OCI-LY1 (cell line): ENCODE data around the gene ACTR8.

Experiments
- H2AFZ ChIP-seq: fragments of 200-600 bp; sonication (generic), shearing (Covaris generic); 2 replicates; pipeline ENCODE4 v1.6.0; 2014; ENCODE audit warnings: antibody characterized with exemption, mild to moderate bottlenecking, low read length
- H3F3A ChIP-seq: fragments of 200-600 bp; sonication (generic), shearing (Covaris generic); 2 replicates; pipeline ENCODE4 v1.6.0; 2014; ENCODE audit warnings: mild to moderate bottlenecking, antibody characterized with exemption, low read length, moderate library complexity; ENCODE audit not compliant: insufficient read depth
- H3K27ac ChIP-seq: fragments of 200-600 bp; sonication (generic); 2 replicates; pipeline ENCODE4 v1.5.1; 2014; ENCODE audit warnings: low read length, mixed run types, mild to moderate bottlenecking, low read depth; ENCODE audit not compliant: poor library complexity, severe bottlenecking
- H3K27me3 ChIP-seq: fragments of 200-600 bp; sonication (generic); 2 replicates; pipeline ENCODE4 v1.6.0; 2014; ENCODE audit warnings: antibody characterized with exemption, mild to moderate bottlenecking, low read length, moderate library complexity; ENCODE audit not compliant: insufficient read depth
- H3K36me3 ChIP-seq: fragments of 200-600 bp; sonication (generic); 2 replicates; pipeline ENCODE4 v1.6.1; 2014; ENCODE audit warnings: mild to moderate bottlenecking, antibody characterized with exemption, low read length, moderate library complexity, mixed read lengths; ENCODE audit not compliant: insufficient read depth
- H3K4me1 ChIP-seq: fragments of 200-600 bp; sonication (generic); 2 replicates; pipeline ENCODE4 v1.5.1; 2014; ENCODE audit warnings: mild to moderate bottlenecking, low read length, moderate library complexity; ENCODE audit not compliant: insufficient read depth, severe bottlenecking
- H3K4me2 ChIP-seq: fragments of 200-600 bp; sonication (generic), shearing (Covaris generic); 2 replicates; pipeline ENCODE4 v1.6.1; 2014; ENCODE audit warnings: low read length
- H3K4me3 ChIP-seq: fragments of 200-600 bp; sonication (generic); 2 replicates; pipeline ENCODE4 v1.5.1; 2014; ENCODE audit warnings: low read length, low read depth, mild to moderate bottlenecking, mixed read lengths; ENCODE audit not compliant: poor library complexity, severe bottlenecking
- H3K79me2 ChIP-seq: fragments of 200-600 bp; shearing (Covaris generic); 2 replicates; pipeline ENCODE4 v1.6.1; 2016; ENCODE audit warnings: mixed run types, low read length, mixed read lengths; ENCODE audit not compliant: insufficient read depth
- H3K9ac ChIP-seq: fragments of 200-600 bp; sonication (generic), shearing (Covaris generic); 2 replicates; pipeline ENCODE4 v1.6.1; 2014; ENCODE audit warnings: mild to moderate bottlenecking, low read length, mixed read lengths
- H3K9me2 ChIP-seq: fragments of 200-600 bp; sonication (generic), shearing (Covaris generic); 2 replicates; pipeline ENCODE4 v1.6.1; 2014; ENCODE audit warnings: low read depth, mild to moderate bottlenecking, low read length, mixed read lengths
- H3K9me3 ChIP-seq: fragments of 200-600 bp; shearing (Covaris generic); 2 replicates; pipeline ENCODE4 v1.6.1; 2014; ENCODE audit warnings: low read length, mixed read lengths
- H4K20me1 ChIP-seq: fragments of 200-600 bp; sonication (generic), shearing (Covaris generic); 2 replicates; pipeline ENCODE4 v1.6.0; 2016; ENCODE audit warnings: mild to moderate bottlenecking, low read length; ENCODE audit not compliant: insufficient read depth
- CTCF ChIP-seq: fragments of 200-600 bp; sonication (generic), shearing (Covaris generic); IDR thresholded peaks from 2 replicates; pipeline ENCODE4 v1.5.1; 2017; ENCODE audit warnings: mild to moderate bottlenecking, antibody characterized with exemption, low read length, moderate library complexity, mixed read lengths
- EZH2 ChIP-seq: fragments of 200-600 bp; sonication (generic), shearing (Covaris generic); IDR thresholded peaks from 2 replicates; pipeline ENCODE4 v1.8.0; 2017; ENCODE audit warnings: borderline replicate concordance, mixed run types, mild to moderate bottlenecking, antibody characterized with exemption, low read length, moderate library complexity, mixed read lengths

The ACTR8 gene

GRCh38 chr3:53828581-53828980 is 53.4 kb downstream of the ACTR8 start:
- Histone ChIP-seq H3K27ac (no peak overlapping the region), H3K9me3 (no peaks in the 10 kb centered on the region), H3K4me1 (no peaks in the 10 kb centered on the region), H3K4me2 (no peak overlapping the region), H3F3A (no peaks in the 10 kb centered on the region), H3K36me3 (no peaks in the 10 kb centered on the region), H3K79me2 (no peaks in the 10 kb centered on the region), H2AFZ (no peak overlapping the region), H3K9ac (no peak overlapping the region), H3K27me3 (no peaks in the 10 kb centered on the region), H3K9me2 (no peaks in the 10 kb centered on the region), H3K4me3 (no peak overlapping the region), H4K20me1 (no peaks in the 10 kb centered on the region)
- TF ChIP-seq CTCF (no peak), EZH2 (no peak)

- no peaks in the 10 kb centered on the region for H3K79me2 ChIP-seq
- H3K9me3 ChIP-seq, result no peaks in the 10 kb centered on the region
- H2AFZ ChIP-seq, result no peak overlapping the region
- H4K20me1 ChIP-seq, result no peaks in the 10 kb centered on the region
- H3K9ac ChIP-seq, result no peak overlapping the region
- no peaks in the 10 kb centered on the region for H3K36me3 ChIP-seq
- no peaks in the 10 kb centered on the region for H3F3A ChIP-seq
- H3K4me2 ChIP-seq, result no peak overlapping the region
- no peaks in the 10 kb centered on the region for H3K4me1 ChIP-seq
- no peaks in the 10 kb centered on the region for H3K27me3 ChIP-seq
- TF ChIP-seq EZH2 (no peak), CTCF (no peak)
- no peak overlapping the region for H3K27ac ChIP-seq
- no peak overlapping the region for H3K4me3 ChIP-seq
- no peaks in the 10 kb centered on the region for H3K9me2 ChIP-seq
Observed at GRCh38 chr3:53826048-53826447, 55.9 kb downstream of the ACTR8 start.

- no peaks in the 10 kb centered on the region for H3K4me1 ChIP-seq
- no peak overlapping the region for H3K27ac ChIP-seq
- no peaks in the 10 kb centered on the region for H3K79me2 ChIP-seq
- no peak overlapping the region for H3K9ac ChIP-seq
- no peak for TF ChIP-seq EZH2
- TF ChIP-seq CTCF, result no peak
- H2AFZ ChIP-seq, result no peak overlapping the region
- no peaks in the 10 kb centered on the region for H3K36me3 ChIP-seq
- H4K20me1 ChIP-seq, result no peaks in the 10 kb centered on the region
- H3K4me3 ChIP-seq, result no peak overlapping the region
- no peak overlapping the region for H3K4me2 ChIP-seq
- no peaks in the 10 kb centered on the region for H3K9me3 ChIP-seq
- no peaks in the 10 kb centered on the region for H3F3A ChIP-seq
- H3K27me3 ChIP-seq, result no peaks in the 10 kb centered on the region
- no peaks in the 10 kb centered on the region for H3K9me2 ChIP-seq
Observed at GRCh38 chr3:53824795-53825194, 57.2 kb downstream of the ACTR8 start.
